Loucy (cell line): ENCODE measurements around the gene RPA1.

ENCODE experiments used
- H2AFZ ChIP-seq: fragments of 200-600 bp; sonication (generic); 2 replicates; pipeline ENCODE4 v1.6.0; 2016; ENCODE audit warnings: antibody characterized with exemption, mild to moderate bottlenecking, low read length, moderate library complexity
- H3F3A ChIP-seq: fragments of 200-600 bp; 2 replicates; pipeline ENCODE4 v1.6.0; 2016; ENCODE audit warnings: antibody characterized with exemption, low read depth, mild to moderate bottlenecking
- H3K27me3 ChIP-seq: fragments of 200-600 bp; sonication (generic); 2 replicates; pipeline ENCODE4 v1.6.1; 2014; ENCODE audit warnings: low read length, mild to moderate bottlenecking; ENCODE audit not compliant: insufficient read depth, poor library complexity, severe bottlenecking
- H3K36me3 ChIP-seq: fragments of 200-600 bp; sonication (generic); 2 replicates; pipeline ENCODE4 v1.6.1; 2016; ENCODE audit warnings: low read length; ENCODE audit not compliant: insufficient read depth
- H3K4me1 ChIP-seq: fragments of 200-600 bp; sonication (generic); 2 replicates; pipeline ENCODE4 v1.5.1; 2014; ENCODE audit warnings: low read length, mild to moderate bottlenecking; ENCODE audit not compliant: insufficient read depth, poor library complexity, severe bottlenecking
- H3K4me2 ChIP-seq: fragments of 200-600 bp; sonication (generic); 2 replicates; pipeline ENCODE4 v1.6.0; 2014; ENCODE audit warnings: antibody characterized with exemption, low read length, low read depth, mild to moderate bottlenecking; ENCODE audit not compliant: poor library complexity, severe bottlenecking
- H3K4me3 ChIP-seq: fragments of 200-600 bp; sonication (generic); 2 replicates; pipeline ENCODE4 v1.5.1; 2014; ENCODE audit warnings: low read length, mild to moderate bottlenecking, mixed read lengths; ENCODE audit not compliant: poor library complexity, severe bottlenecking
- H3K79me2 ChIP-seq: fragments of 200-600 bp; sonication (generic); 2 replicates; pipeline ENCODE4 v1.6.1; 2014; ENCODE audit warnings: low read length; ENCODE audit not compliant: insufficient read depth
- H3K9ac ChIP-seq: fragments of 200-600 bp; sonication (generic); 2 replicates; pipeline ENCODE4 v1.6.0; 2014; ENCODE audit warnings: mild to moderate bottlenecking, low read depth, low read length, moderate library complexity; ENCODE audit not compliant: poor library complexity, severe bottlenecking
- H3K9me2 ChIP-seq: fragments of 200-600 bp; sonication (generic); replicated peaks from 2 replicates; pipeline ENCODE4 v1.6.1; 2016; ENCODE audit warnings: low read depth, low read length, mixed read lengths
- H3K9me3 ChIP-seq: fragments of 200-600 bp; sonication (generic); 2 replicates; pipeline ENCODE4 v1.6.1; 2014; ENCODE audit warnings: mild to moderate bottlenecking, antibody characterized with exemption, low read length, low read depth; ENCODE audit not compliant: insufficient read depth
- H4K20me1 ChIP-seq: fragments of 200-600 bp; sonication (generic); 2 replicates; pipeline ENCODE4 v1.6.0; 2014; ENCODE audit warnings: antibody characterized with exemption, low read length, mild to moderate bottlenecking; ENCODE audit not compliant: insufficient read depth, poor library complexity, severe bottlenecking
- EZH2phosphoT487 ChIP-seq: fragments of 200-600 bp; IDR thresholded peaks from 2 replicates; pipeline ENCODE4 v1.6.1; 2018; ENCODE audit warnings: antibody characterized with exemption, mild to moderate bottlenecking, moderate library complexity, borderline replicate concordance
- TF ChIP-seq, protein P1 (sequence below): fragments of 200-600 bp; sonication (generic); conservative IDR thresholded peaks from 2 replicates; pipeline ENCODE4 v1.5.1; 2014; ENCODE audit warnings: mild to moderate bottlenecking, antibody characterized with exemption, low read length

Gene RPA1

DNA sequence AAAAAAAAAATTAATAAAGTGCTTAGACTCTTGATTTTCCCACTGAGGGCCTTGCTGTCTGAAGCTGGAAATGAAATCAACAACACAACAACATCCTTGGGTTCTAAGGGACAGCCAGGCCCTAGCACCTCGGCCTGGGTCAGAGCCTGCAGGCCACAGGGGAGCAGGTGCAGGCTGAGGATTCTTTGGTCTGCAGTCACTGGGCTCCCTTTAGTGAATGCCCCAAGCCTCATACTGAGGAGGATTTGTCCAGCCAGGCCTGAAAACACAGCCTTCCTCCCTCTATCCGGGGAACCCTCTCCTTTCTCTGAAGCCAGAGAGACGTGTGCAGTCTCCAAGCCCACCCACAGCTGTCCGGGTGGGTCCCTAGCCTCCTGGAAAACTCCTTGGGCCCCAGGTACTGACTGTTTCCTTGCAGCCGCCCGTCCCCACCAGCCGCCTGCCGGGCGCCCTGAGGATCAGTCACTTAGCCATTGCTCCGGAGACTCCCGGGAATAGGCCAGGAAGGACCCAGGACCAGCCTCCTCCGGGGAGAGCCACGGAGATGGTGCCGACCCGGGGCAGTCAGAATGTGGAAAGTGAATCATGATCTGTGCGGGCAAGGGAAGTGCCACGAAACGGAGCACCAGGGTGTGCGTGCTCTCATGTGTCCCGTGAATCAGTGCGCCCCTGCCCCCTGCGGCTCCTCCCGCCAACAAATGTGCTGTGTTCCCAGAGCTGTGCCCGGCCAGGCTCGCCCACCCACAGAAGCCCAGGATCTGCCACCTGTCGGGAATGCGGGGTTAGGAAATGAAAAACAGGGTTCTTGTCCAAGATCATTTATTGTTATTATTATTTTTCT, 104.3 kb downstream of the RPA1 start:
- TF ChIP-seq EZH2phosphoT487 = no peak
- TF ChIP-seq, protein P1, sequence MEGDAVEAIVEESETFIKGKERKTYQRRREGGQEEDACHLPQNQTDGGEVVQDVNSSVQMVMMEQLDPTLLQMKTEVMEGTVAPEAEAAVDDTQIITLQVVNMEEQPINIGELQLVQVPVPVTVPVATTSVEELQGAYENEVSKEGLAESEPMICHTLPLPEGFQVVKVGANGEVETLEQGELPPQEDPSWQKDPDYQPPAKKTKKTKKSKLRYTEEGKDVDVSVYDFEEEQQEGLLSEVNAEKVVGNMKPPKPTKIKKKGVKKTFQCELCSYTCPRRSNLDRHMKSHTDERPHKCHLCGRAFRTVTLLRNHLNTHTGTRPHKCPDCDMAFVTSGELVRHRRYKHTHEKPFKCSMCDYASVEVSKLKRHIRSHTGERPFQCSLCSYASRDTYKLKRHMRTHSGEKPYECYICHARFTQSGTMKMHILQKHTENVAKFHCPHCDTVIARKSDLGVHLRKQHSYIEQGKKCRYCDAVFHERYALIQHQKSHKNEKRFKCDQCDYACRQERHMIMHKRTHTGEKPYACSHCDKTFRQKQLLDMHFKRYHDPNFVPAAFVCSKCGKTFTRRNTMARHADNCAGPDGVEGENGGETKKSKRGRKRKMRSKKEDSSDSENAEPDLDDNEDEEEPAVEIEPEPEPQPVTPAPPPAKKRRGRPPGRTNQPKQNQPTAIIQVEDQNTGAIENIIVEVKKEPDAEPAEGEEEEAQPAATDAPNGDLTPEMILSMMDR = no peak
- no peak overlapping the region for H3K4me2 ChIP-seq
- no peak overlapping the region for H3K4me3 ChIP-seq
- no peaks in the 10 kb centered on the region for H3K79me2 ChIP-seq
- H3K9me3 ChIP-seq = no peaks in the 10 kb centered on the region
- H3K36me3 ChIP-seq = no peaks in the 10 kb centered on the region
- H3K9me2 ChIP-seq = no peaks in the 10 kb centered on the region
- H2AFZ ChIP-seq = no peak overlapping the region
- no peaks in the 10 kb centered on the region for H3F3A ChIP-seq
- no peaks in the 10 kb centered on the region for H4K20me1 ChIP-seq
- no peaks in the 10 kb centered on the region for H3K27me3 ChIP-seq
- no peaks in the 10 kb centered on the region for H3K4me1 ChIP-seq
- H3K9ac ChIP-seq = no peak overlapping the region

DNA sequence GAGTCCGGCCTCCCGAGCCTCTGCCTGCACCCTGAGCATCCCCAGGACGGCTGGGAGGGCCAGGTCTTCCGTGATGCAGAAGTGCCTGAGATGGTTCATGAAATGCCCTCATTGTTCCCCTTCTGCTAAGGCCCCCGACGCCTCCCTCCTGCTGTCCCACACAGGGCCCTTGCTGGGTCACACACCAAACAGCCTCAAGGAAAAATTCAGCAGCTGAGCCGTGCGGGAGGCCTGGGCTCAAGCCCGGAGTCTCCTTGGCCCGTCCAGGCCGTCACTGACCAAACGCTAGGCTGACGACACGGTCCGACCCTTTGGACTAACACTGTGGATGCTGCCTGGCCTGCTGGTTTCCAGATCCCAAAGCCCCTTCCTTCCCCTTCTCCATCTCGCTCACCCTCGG, 105.1 kb downstream of the RPA1 start:
- Histone ChIP-seq H3K36me3 (no peaks in the 10 kb centered on the region), H3K9me2 (no peaks in the 10 kb centered on the region), H3K9ac (no peak overlapping the region), H3K4me2 (no peak overlapping the region), H3F3A (no peaks in the 10 kb centered on the region), H3K4me1 (no peaks in the 10 kb centered on the region), H3K27me3 (no peaks in the 10 kb centered on the region), H3K4me3 (no peak overlapping the region), H3K9me3 (no peaks in the 10 kb centered on the region), H3K79me2 (no peaks in the 10 kb centered on the region), H2AFZ (no peak overlapping the region), H4K20me1 (no peaks in the 10 kb centered on the region)
- TF ChIP-seq, protein P1 = no peak
- no peak for TF ChIP-seq EZH2phosphoT487

DNA sequence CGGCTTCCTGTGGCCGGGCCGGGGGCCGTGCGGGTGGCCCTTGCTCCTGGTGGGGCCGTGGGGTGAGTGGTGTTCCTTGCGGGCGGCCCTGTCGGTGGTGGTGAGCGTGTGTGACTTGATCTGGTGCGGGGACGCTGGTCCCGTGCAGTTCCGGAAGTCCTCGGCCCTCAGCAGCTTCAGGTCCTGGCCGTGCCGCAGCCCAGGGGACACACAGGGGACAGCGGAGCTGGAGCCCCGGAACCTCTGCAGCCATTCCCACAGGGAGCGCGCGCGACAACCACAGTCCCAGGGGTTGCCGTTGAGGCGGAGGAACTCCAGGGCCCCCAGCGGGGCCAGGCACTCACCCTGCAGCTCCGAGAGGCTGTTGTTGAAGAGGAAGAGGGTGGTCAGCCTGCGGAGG, 107.0 kb downstream of the RPA1 start:
- Histone ChIP-seq H3K9me3 (no peaks in the 10 kb centered on the region), H3F3A (no peaks in the 10 kb centered on the region), H3K9me2 (no peaks in the 10 kb centered on the region), H3K4me2 (no peak overlapping the region), H3K79me2 (no peaks in the 10 kb centered on the region), H3K27me3 (no peaks in the 10 kb centered on the region), H4K20me1 (no peaks in the 10 kb centered on the region), H2AFZ (no peak overlapping the region), H3K4me1 (no peaks in the 10 kb centered on the region), H3K9ac (no peak overlapping the region), H3K4me3 (no peak overlapping the region), H3K36me3 (no peaks in the 10 kb centered on the region)
- no peak for TF ChIP-seq EZH2phosphoT487
- TF ChIP-seq, protein P1 = no peak
